Neural cell (in vitro differentiated cells): ENCODE measurements around the gene SPATS2L. TPM values are rescaled to one million over a fixed set of nuclear protein-coding genes. Genes with fewer than 3 reads are reported as not detected.
A peak's percentile ranks its signal among the peaks of the same experiment; 100 is the strongest.

ENCODE experiments used
- H2AFZ ChIP-seq: fragments of 200-600, 300-800 bp; sonication (generic), shearing (Covaris generic); 2 replicates; pipeline ENCODE4 v1.6.0; 2014; ENCODE audit warnings: low read depth, mild to moderate bottlenecking, antibody characterized with exemption, low read length, moderate library complexity
- H3F3A ChIP-seq: fragments of 200-600 bp; shearing (Covaris generic); 2 replicates; pipeline ENCODE4 v1.6.1; 2016; ENCODE audit warnings: mild to moderate bottlenecking, moderate library complexity, mixed read lengths, antibody characterized with exemption, low read length; ENCODE audit not compliant: insufficient read depth, poor library complexity, severe bottlenecking
- H3K27ac ChIP-seq: fragments of 200-600, 300-800 bp; sonication (generic), shearing (Covaris generic); 2 replicates; pipeline ENCODE4 v1.5.1; 2014; ENCODE audit warnings: mild to moderate bottlenecking, low read length, moderate library complexity
- H3K27me3 ChIP-seq: fragments of 300-800, 200-600 bp; sonication (generic), shearing (Covaris generic); 2 replicates; pipeline ENCODE4 v1.6.0; 2014; ENCODE audit warnings: mild to moderate bottlenecking, low read depth, low read length, moderate library complexity; ENCODE audit not compliant: insufficient read depth
- H3K36me3 ChIP-seq: fragments of 300-800, 200-600 bp; sonication (generic), shearing (Covaris generic); 2 replicates; pipeline ENCODE4 v1.5.1; 2014; ENCODE audit warnings: mild to moderate bottlenecking, antibody characterized with exemption, low read length, moderate library complexity; ENCODE audit not compliant: insufficient read depth
- H3K4me2 ChIP-seq: fragments of 300-800, 200-600 bp; sonication (generic), shearing (Covaris generic); 2 replicates; pipeline ENCODE4 v1.6.0; 2014; ENCODE audit warnings: mild to moderate bottlenecking, low read length
- H3K4me3 ChIP-seq: fragments of 300-800, 200-600 bp; sonication (generic), shearing (Covaris generic); 2 replicates; pipeline ENCODE4 v1.5.1; 2014; ENCODE audit warnings: mild to moderate bottlenecking, low read length, moderate library complexity
- H3K79me2 ChIP-seq: fragments of 200-600 bp; shearing (Covaris generic); replicated peaks from 2 replicates; pipeline ENCODE4 v1.6.0; 2014; ENCODE audit warnings: mild to moderate bottlenecking, low read length, moderate library complexity; ENCODE audit not compliant: insufficient read depth
- H3K9ac ChIP-seq: fragments of 300-800, 200-600 bp; sonication (generic), shearing (Covaris generic); 2 replicates; pipeline ENCODE4 v1.6.1; 2016; ENCODE audit warnings: mild to moderate bottlenecking, low read length, mixed read lengths
- H3K9me2 ChIP-seq: fragments of 200-600 bp; shearing (Covaris generic); 2 replicates; pipeline ENCODE4 v1.6.1; 2016; ENCODE audit warnings: mild to moderate bottlenecking, low read length, mixed read lengths; ENCODE audit not compliant: insufficient read depth
- H3K9me3 ChIP-seq: fragments of 200-600, 300-800 bp; sonication (generic), shearing (Covaris generic); 2 replicates; pipeline ENCODE4 v1.6.1; 2016; ENCODE audit warnings: mild to moderate bottlenecking, mixed run types, low read length, moderate library complexity, mixed read lengths
- H4K20me1 ChIP-seq: fragments of 200-600 bp; shearing (Covaris generic); 2 replicates; pipeline ENCODE4 v1.6.1; 2016; ENCODE audit warnings: mild to moderate bottlenecking, mixed run types; ENCODE audit not compliant: insufficient read depth
- EP300 ChIP-seq: fragments of 450-650 bp; conservative IDR thresholded peaks from 2 replicates; pipeline ENCODE4 v1.6.1; 2014; ENCODE audit warnings: antibody characterized with exemption, mild to moderate bottlenecking, moderate library complexity; ENCODE audit not compliant: poor library complexity, severe bottlenecking
- EZH2 ChIP-seq: fragments of 200-600, 300-800 bp; shearing (Covaris generic), sonication (generic); IDR thresholded peaks from 2 replicates; pipeline ENCODE4 v1.6.1; 2014; ENCODE audit warnings: antibody characterized with exemption, low read length, borderline replicate concordance, mild to moderate bottlenecking; ENCODE audit not compliant: insufficient read depth, poor library complexity, severe bottlenecking
- MXI1 ChIP-seq: fragments of 450-650 bp; conservative IDR thresholded peaks from 2 replicates; pipeline ENCODE4 v1.6.1; 2014; ENCODE audit warnings: antibody characterized with exemption, mild to moderate bottlenecking; ENCODE audit not compliant: poor library complexity, severe bottlenecking
- POLR2AphosphoS5 ChIP-seq: IDR thresholded peaks from 2 replicates; pipeline ENCODE4 v1.6.1; 2012
- RAD21 ChIP-seq: fragments of 450-650 bp; conservative IDR thresholded peaks from 2 replicates; pipeline ENCODE4 v1.6.1; 2014; ENCODE audit warnings: antibody characterized with exemption, mild to moderate bottlenecking, moderate library complexity
- SMC3 ChIP-seq: fragments of 450-650 bp; conservative IDR thresholded peaks from 2 replicates; pipeline ENCODE4 v1.6.1; 2014; ENCODE audit warnings: antibody characterized with exemption, mild to moderate bottlenecking, moderate library complexity; ENCODE audit not compliant: poor library complexity
- TAF1 ChIP-seq: IDR thresholded peaks from 2 replicates; pipeline ENCODE4 v1.6.1; 2012; ENCODE audit warnings: low read depth
- polyA plus RNA-seq: library from polyadenylated mRNA; depleted of rRNA; stranded (reverse); fragments of >200 nt; gene quantifications from 2 replicates; pipeline ENCODE4 v1.2.3, GENCODE V29; 2014
- TF ChIP-seq, protein P1 (sequence below): fragments of 450-650 bp; IDR thresholded peaks from 2 replicates; pipeline ENCODE4 v1.5.1; 2014; ENCODE audit warnings: antibody characterized with exemption, mild to moderate bottlenecking, moderate library complexity; ENCODE audit not compliant: poor library complexity, severe bottlenecking
- TF ChIP-seq, protein P2 (sequence below): IDR thresholded peaks from 2 replicates; pipeline ENCODE4 v1.6.1; 2012; ENCODE audit warnings: borderline replicate concordance

SPATS2L gene
- polyA plus RNA-seq, 1 donor from 2014 or later, result 8.5 TPM

DNA sequence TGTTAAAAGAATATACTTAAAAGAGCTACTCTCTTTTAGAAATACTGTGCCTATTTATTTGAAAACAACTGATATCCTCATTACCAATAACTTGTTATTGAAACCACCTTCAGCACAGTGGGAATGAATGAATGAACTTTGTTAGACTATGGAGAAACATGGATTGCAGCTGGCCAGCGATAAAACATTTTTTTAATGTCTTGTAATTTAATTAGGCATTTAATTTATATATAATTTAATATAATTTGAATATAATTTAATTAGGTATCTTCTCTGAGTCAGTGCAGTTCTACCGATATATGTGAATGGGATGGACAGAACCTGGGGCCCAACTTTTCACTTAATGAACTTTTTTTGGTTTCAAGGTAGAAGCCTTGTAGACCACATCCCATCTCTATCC is 109.0 kb downstream of the SPATS2L start:
- no peak overlapping the region for H3K4me2 ChIP-seq

DNA sequence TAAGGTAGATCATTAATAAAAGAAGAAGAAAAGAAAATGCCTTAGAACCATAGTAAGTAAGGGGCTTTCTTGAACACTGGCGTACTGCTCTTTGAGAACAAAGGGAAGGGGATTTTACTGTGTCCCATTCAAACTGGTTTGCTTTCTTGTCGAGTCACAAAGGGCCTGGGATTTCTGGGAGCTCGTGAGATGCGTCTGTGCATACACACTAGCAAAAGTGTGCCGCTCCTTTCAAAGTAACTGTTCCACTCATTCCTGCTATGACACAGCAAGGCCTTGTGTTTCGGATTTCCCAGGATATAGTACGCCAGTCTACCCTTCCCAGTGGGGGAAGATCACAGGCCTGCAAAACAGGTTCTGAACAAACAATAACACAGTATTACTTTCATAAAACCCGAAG is 110.4 kb downstream of the SPATS2L start:
- Histone ChIP-seq H2AFZ (peak overlapping the region; percentile 9), H3K36me3 (no peaks in the 10 kb centered on the region), H3K27ac (peak overlapping the region; percentile 14)

More for the DNA sequence above, 109.0 kb downstream of the SPATS2L start:
- Histone ChIP-seq H3K27ac (no peak overlapping the region), H2AFZ (no peak overlapping the region), H3K4me3 (no peak overlapping the region), H4K20me1 (no peaks in the 10 kb centered on the region), H3K9me2 (no peaks in the 10 kb centered on the region), H3K27me3 (no peaks in the 10 kb centered on the region), H3K79me2 (no peaks in the 10 kb centered on the region), H3K9me3 (no peaks in the 10 kb centered on the region), H3F3A (peaks cover 2% of the 10 kb centered on the region), H3K36me3 (no peaks in the 10 kb centered on the region), H3K9ac (no peak overlapping the region)
- TF ChIP-seq MXI1, result no peak
- TF ChIP-seq, protein P1, sequence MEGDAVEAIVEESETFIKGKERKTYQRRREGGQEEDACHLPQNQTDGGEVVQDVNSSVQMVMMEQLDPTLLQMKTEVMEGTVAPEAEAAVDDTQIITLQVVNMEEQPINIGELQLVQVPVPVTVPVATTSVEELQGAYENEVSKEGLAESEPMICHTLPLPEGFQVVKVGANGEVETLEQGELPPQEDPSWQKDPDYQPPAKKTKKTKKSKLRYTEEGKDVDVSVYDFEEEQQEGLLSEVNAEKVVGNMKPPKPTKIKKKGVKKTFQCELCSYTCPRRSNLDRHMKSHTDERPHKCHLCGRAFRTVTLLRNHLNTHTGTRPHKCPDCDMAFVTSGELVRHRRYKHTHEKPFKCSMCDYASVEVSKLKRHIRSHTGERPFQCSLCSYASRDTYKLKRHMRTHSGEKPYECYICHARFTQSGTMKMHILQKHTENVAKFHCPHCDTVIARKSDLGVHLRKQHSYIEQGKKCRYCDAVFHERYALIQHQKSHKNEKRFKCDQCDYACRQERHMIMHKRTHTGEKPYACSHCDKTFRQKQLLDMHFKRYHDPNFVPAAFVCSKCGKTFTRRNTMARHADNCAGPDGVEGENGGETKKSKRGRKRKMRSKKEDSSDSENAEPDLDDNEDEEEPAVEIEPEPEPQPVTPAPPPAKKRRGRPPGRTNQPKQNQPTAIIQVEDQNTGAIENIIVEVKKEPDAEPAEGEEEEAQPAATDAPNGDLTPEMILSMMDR, result no peak

More for the DNA sequence above, 110.4 kb downstream of the SPATS2L start:
- no peak overlapping the region for H3K4me2 ChIP-seq
- H3K27me3 ChIP-seq, result no peaks in the 10 kb centered on the region
- no peak for TF ChIP-seq RAD21
- TF ChIP-seq EZH2, result no peak
- TF ChIP-seq, protein P2, sequence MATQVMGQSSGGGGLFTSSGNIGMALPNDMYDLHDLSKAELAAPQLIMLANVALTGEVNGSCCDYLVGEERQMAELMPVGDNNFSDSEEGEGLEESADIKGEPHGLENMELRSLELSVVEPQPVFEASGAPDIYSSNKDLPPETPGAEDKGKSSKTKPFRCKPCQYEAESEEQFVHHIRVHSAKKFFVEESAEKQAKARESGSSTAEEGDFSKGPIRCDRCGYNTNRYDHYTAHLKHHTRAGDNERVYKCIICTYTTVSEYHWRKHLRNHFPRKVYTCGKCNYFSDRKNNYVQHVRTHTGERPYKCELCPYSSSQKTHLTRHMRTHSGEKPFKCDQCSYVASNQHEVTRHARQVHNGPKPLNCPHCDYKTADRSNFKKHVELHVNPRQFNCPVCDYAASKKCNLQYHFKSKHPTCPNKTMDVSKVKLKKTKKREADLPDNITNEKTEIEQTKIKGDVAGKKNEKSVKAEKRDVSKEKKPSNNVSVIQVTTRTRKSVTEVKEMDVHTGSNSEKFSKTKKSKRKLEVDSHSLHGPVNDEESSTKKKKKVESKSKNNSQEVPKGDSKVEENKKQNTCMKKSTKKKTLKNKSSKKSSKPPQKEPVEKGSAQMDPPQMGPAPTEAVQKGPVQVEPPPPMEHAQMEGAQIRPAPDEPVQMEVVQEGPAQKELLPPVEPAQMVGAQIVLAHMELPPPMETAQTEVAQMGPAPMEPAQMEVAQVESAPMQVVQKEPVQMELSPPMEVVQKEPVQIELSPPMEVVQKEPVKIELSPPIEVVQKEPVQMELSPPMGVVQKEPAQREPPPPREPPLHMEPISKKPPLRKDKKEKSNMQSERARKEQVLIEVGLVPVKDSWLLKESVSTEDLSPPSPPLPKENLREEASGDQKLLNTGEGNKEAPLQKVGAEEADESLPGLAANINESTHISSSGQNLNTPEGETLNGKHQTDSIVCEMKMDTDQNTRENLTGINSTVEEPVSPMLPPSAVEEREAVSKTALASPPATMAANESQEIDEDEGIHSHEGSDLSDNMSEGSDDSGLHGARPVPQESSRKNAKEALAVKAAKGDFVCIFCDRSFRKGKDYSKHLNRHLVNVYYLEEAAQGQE, result no peak
- TF ChIP-seq MXI1, result no peak
- TF ChIP-seq EP300, result no peak
- TF ChIP-seq POLR2AphosphoS5, result no peak
- TF ChIP-seq SMC3, result no peak
- TF ChIP-seq TAF1, result no peak
- TF ChIP-seq, protein P1, result no peak
- H3K9ac ChIP-seq, result no peak overlapping the region
- no peaks in the 10 kb centered on the region for H4K20me1 ChIP-seq
- H3K79me2 ChIP-seq, result no peaks in the 10 kb centered on the region
- H3K4me3 ChIP-seq, result no peak overlapping the region
- H3F3A ChIP-seq, result peaks cover 2% of the 10 kb centered on the region
- H3K9me3 ChIP-seq, result no peaks in the 10 kb centered on the region
- no peaks in the 10 kb centered on the region for H3K9me2 ChIP-seq
